H1 (cell line): Measurements from ENCODE around the gene NCF2. TPM values are rescaled to one million over a fixed set of nuclear protein-coding genes. Genes with fewer than 3 reads are reported as not detected.

ENCODE experiments used
- CTCF ChIA-PET: fragments of 300-600 bp; sonication (Branson Sonifier 250); formaldehyde crosslinking; loops from one replicate; lab custom pipeline; 2021; ENCODE audit not compliant: partially characterized antibody; lab: Charles Lee
- POLR2A ChIA-PET: fragments of 300-600 bp; sonication (Branson Sonifier 250); formaldehyde crosslinking; loops from one replicate; lab custom pipeline; 2021; ENCODE audit warnings: inconsistent platforms; ENCODE audit not compliant: partially characterized antibody; lab: Charles Lee
- DNase-seq, 2 experiments: peaks; one replicate each; pipeline versions ENCODE4 v3.0.0 to v3.0.0-alpha.2; 2010 to 2022; ENCODE audit warnings: low spot score in 2 of 2, low read depth in 1 of 2, mixed read lengths in 1 of 2
- FAIRE-seq: peaks from 2 replicates; lab custom pipeline; 2011; peaks lifted over from hg19 to GRCh38; lab: Jason Lieb, UNC
- H2AFZ ChIP-seq: 2 replicates; pipeline ENCODE4 v1.8.1; 2012; ENCODE audit warnings: low read length, inconsistent platforms
- H2AK5ac ChIP-seq: 2 replicates; pipeline ENCODE4 v1.6.1; 2013; ENCODE audit warnings: low read depth, low read length
- H2BK120ac ChIP-seq: replicated peaks from 2 replicates; pipeline ENCODE3; 2013; ENCODE audit warnings: low read depth, low read length, inconsistent platforms
- H2BK12ac ChIP-seq: 2 replicates; pipeline ENCODE4 v1.6.1; 2013; ENCODE audit warnings: low read depth, low read length
- H2BK15ac ChIP-seq: 2 replicates; pipeline ENCODE4 v1.6.1; 2013; ENCODE audit warnings: low read length
- H2BK20ac ChIP-seq: 2 replicates; pipeline ENCODE4 v1.6.1; 2013; ENCODE audit warnings: low read length
- H2BK5ac ChIP-seq: 2 replicates; pipeline ENCODE4 v1.6.1; 2013; ENCODE audit warnings: low read depth, low read length
- H3K14ac ChIP-seq: 2 replicates; pipeline ENCODE4 v1.6.1; 2013; ENCODE audit warnings: inconsistent platforms; ENCODE audit not compliant: insufficient read length
- H3K18ac ChIP-seq: 2 replicates; pipeline ENCODE4 v1.6.1; 2013; ENCODE audit warnings: low read length; ENCODE audit errors: extremely low read depth
- H3K23ac ChIP-seq: 2 replicates; pipeline ENCODE4 v1.6.1; 2013; ENCODE audit warnings: inconsistent platforms; ENCODE audit not compliant: insufficient read length
- H3K23me2 ChIP-seq: 2 replicates; pipeline ENCODE4 v1.6.1; 2013; ENCODE audit warnings: low read depth, low read length
- H3K27ac ChIP-seq: 2 replicates; pipeline ENCODE4 v1.6.1; 2011; ENCODE audit warnings: low read depth, low read length, inconsistent platforms
- H3K27me3 ChIP-seq, 4 experiments: replicated peaks in 1 of 4; 1 replicate in 1 of 4; 2 replicates in 3 of 4; pipeline versions ENCODE4 v1.6.1 to v1.8.1; 2011 to 2013; ENCODE audit warnings: low read length in 3 of 4, mild to moderate bottlenecking in 3 of 4, inconsistent platforms in 2 of 4, mixed read lengths in 2 of 4, moderate library complexity in 1 of 4; ENCODE audit not compliant: control insufficient read depth in 3 of 4, insufficient read depth in 3 of 4; ENCODE audit errors: extremely low read depth in 1 of 4
- H3K36me3 ChIP-seq, 4 experiments: 2 replicates each; pipeline versions ENCODE4 v1.6.1 to v1.8.1; 2011 to 2013; ENCODE audit warnings: mild to moderate bottlenecking in 4 of 4, low read length in 3 of 4, moderate library complexity in 2 of 4, control low read depth in 1 of 4, inconsistent platforms in 1 of 4; ENCODE audit not compliant: insufficient read depth in 4 of 4, control insufficient read depth in 2 of 4
- H3K4ac ChIP-seq: replicated peaks from 2 replicates; pipeline ENCODE3; 2013; ENCODE audit warnings: low read length, low read depth, mixed read lengths, inconsistent platforms; ENCODE audit not compliant: insufficient read length
- H3K4me1 ChIP-seq, 4 experiments: replicated peaks in 1 of 4; 1 replicate in 1 of 4; 2 replicates in 3 of 4; pipeline versions ENCODE4 v1.6.1 to v1.8.1; 2011 to 2013; ENCODE audit warnings: low read length in 3 of 4, inconsistent platforms in 2 of 4, mixed read lengths in 1 of 4; ENCODE audit not compliant: insufficient read depth in 4 of 4, control insufficient read depth in 3 of 4
- H3K4me2 ChIP-seq, 2 experiments: 2 replicates each; pipeline versions ENCODE4 v1.6.1 to v1.8.1; 2011 to 2013; ENCODE audit warnings: low read depth in 2 of 2, low read length in 2 of 2, control low read depth in 1 of 2, inconsistent platforms in 1 of 2, mild to moderate bottlenecking in 1 of 2; ENCODE audit not compliant: insufficient read depth in 1 of 2
- H3K4me3 ChIP-seq, 4 experiments: fragments of 200-600, 300-600 bp in 1 of 4; sonication (generic), shearing (Covaris generic), sonication (Bioruptor Twin) in 1 of 4; 2 replicates each; pipeline versions ENCODE4 v1.5.1 to v1.8.1; 2011 to 2016; ENCODE audit warnings: low read length in 4 of 4, low read depth in 3 of 4, control low read depth in 2 of 4, inconsistent platforms in 2 of 4, mild to moderate bottlenecking in 2 of 4, mixed read lengths in 1 of 4, moderate library complexity in 1 of 4; ENCODE audit not compliant: insufficient read depth in 2 of 4; ENCODE audit errors: extremely low read depth in 1 of 4
- H3K56ac ChIP-seq: replicated peaks from 2 replicates; pipeline ENCODE3; 2013; ENCODE audit warnings: low read depth, mild to moderate bottlenecking, mixed read lengths, low read length, inconsistent platforms; ENCODE audit not compliant: insufficient read length
- H3K79me1 ChIP-seq: 2 replicates; pipeline ENCODE4 v1.6.1; 2013; ENCODE audit warnings: low read depth, low read length, control low read depth
- H3K79me2 ChIP-seq, 2 experiments: 2 replicates each; pipeline versions ENCODE4 v1.6.1 to v1.8.1; 2012 to 2013; ENCODE audit warnings: low read length in 2 of 2, mild to moderate bottlenecking in 2 of 2, inconsistent platforms in 1 of 2; ENCODE audit not compliant: insufficient read depth in 2 of 2, control insufficient read depth in 1 of 2
- H3K9ac ChIP-seq, 4 experiments: replicated peaks in 1 of 4; 1 replicate in 1 of 4; 2 replicates in 3 of 4; pipeline versions ENCODE4 v1.6.1 to v1.8.1; 2011 to 2013; ENCODE audit warnings: low read depth in 3 of 4, low read length in 3 of 4, control low read depth in 2 of 4, mild to moderate bottlenecking in 2 of 4, moderate library complexity in 2 of 4, inconsistent platforms in 1 of 4; ENCODE audit errors: extremely low read depth in 1 of 4
- H3K9me3 ChIP-seq, 2 experiments: 2 replicates each; pipeline versions ENCODE4 v1.6.1 to v1.8.1; 2012 to 2013; ENCODE audit warnings: mild to moderate bottlenecking in 2 of 2, moderate library complexity in 2 of 2, control low read depth in 1 of 2, inconsistent platforms in 1 of 2, low read depth in 1 of 2, low read length in 1 of 2, mixed read lengths in 1 of 2; ENCODE audit not compliant: insufficient read depth in 2 of 2
- H4K20me1 ChIP-seq, 2 experiments: replicated peaks in 1 of 2; 2 replicates each; pipeline versions ENCODE3 to v1.8.1; 2011 to 2013; ENCODE audit warnings: inconsistent platforms in 2 of 2, low read length in 2 of 2, mild to moderate bottlenecking in 1 of 2; ENCODE audit not compliant: insufficient read depth in 2 of 2, control insufficient read depth in 1 of 2
- H4K5ac ChIP-seq: 2 replicates; pipeline ENCODE4 v1.6.1; 2013; ENCODE audit warnings: low read length, low read depth, mixed read lengths, inconsistent platforms; ENCODE audit not compliant: insufficient read length
- H4K8ac ChIP-seq: 2 replicates; pipeline ENCODE4 v1.8.0; 2013; ENCODE audit warnings: mild to moderate bottlenecking, moderate library complexity, low read length, inconsistent platforms; ENCODE audit not compliant: insufficient read depth; ENCODE audit errors: extremely low read depth
- H4K91ac ChIP-seq: replicated peaks from 2 replicates; pipeline ENCODE3; 2013; ENCODE audit warnings: low read length, mixed read lengths, inconsistent platforms; ENCODE audit not compliant: insufficient read length
- ATF3 ChIP-seq: IDR thresholded peaks from 2 replicates; pipeline ENCODE4 v1.6.1; 2011; ENCODE audit warnings: low read depth, mild to moderate bottlenecking, low read length; ENCODE audit not compliant: insufficient read depth
- BRCA1 ChIP-seq: IDR thresholded peaks from 2 replicates; pipeline ENCODE4 v1.6.1; 2012; ENCODE audit warnings: low read depth, low read length, improper control_type of control experiment
- CBX8 ChIP-seq: fragments of 300-800, 300-1000 bp; sonication (generic); IDR thresholded peaks from 2 replicates; pipeline ENCODE4 v1.7.1; 2016; ENCODE audit warnings: low read depth, low read length, borderline replicate concordance
- GTF2F1 ChIP-seq: IDR thresholded peaks from 2 replicates; pipeline ENCODE4 v1.6.1; 2012; ENCODE audit warnings: low read depth, low read length, improper control_type of control experiment, borderline replicate concordance
- MAFK ChIP-seq: IDR thresholded peaks from 2 replicates; pipeline ENCODE4 v1.6.1; 2012; ENCODE audit warnings: low read depth, mild to moderate bottlenecking, improper control_type of control experiment, low read length
- NRF1 ChIP-seq: IDR thresholded peaks from 2 replicates; pipeline ENCODE4 v1.6.1; 2011; ENCODE audit warnings: mild to moderate bottlenecking, low read depth, low read length, improper control_type of control experiment
- POLR2AphosphoS5 ChIP-seq: IDR thresholded peaks from 2 replicates; pipeline ENCODE4 v1.6.1; 2011; ENCODE audit warnings: low read depth, low read length
- POU5F1 ChIP-seq: IDR thresholded peaks from 2 replicates; pipeline ENCODE4 v1.6.1; 2011; ENCODE audit warnings: low read depth, mild to moderate bottlenecking, low read length, moderate library complexity
- SIN3A ChIP-seq, 2 experiments: IDR thresholded peaks in 1 of 2; conservative IDR thresholded peaks in 1 of 2; 2 replicates each; pipeline ENCODE4 v1.6.1; 2011 to 2012; ENCODE audit warnings: low read length in 2 of 2, improper control_type of control experiment in 1 of 2, low read depth in 1 of 2, mild to moderate bottlenecking in 1 of 2
- SIRT6 ChIP-seq: IDR thresholded peaks from one replicate; pipeline ENCODE4 v1.7.1; 2012; ENCODE audit warnings: low read length, inconsistent platforms
- SP1 ChIP-seq: IDR thresholded peaks from 2 replicates; pipeline ENCODE4 v1.6.1; 2011; ENCODE audit warnings: low read depth, low read length
- SP2 ChIP-seq: IDR thresholded peaks from 2 replicates; pipeline ENCODE4 v1.6.1; 2012; ENCODE audit warnings: mild to moderate bottlenecking, low read length, inconsistent platforms
- TCF12 ChIP-seq: IDR thresholded peaks from 2 replicates; pipeline ENCODE4 v1.6.1; 2011; ENCODE audit warnings: low read depth, mild to moderate bottlenecking, low read length
- TEAD4 ChIP-seq: IDR thresholded peaks from 2 replicates; pipeline ENCODE4 v1.6.1; 2012; ENCODE audit warnings: low read depth, low read length, inconsistent platforms, mixed read lengths
- WGBS, 2 experiments: shearing (Covaris generic) in 1 of 2; methylation state at CpG; one replicate each; pipeline versions ENCODE4 v1.1.6 to v1.1.7; 2013 to 2015; ENCODE audit warnings: low lambda C conversion rate in 2 of 2, mixed read lengths in 2 of 2, inconsistent platforms in 1 of 2, low coverage in 1 of 2, missing lambda C conversion rate in 1 of 2; ENCODE audit not compliant: insufficient replicate concordance in 2 of 2, insufficient coverage in 1 of 2, insufficient read length in 1 of 2; ENCODE audit errors: extremely low coverage in 1 of 2, missing lambda C conversion rate in 1 of 2; 5-methylcytosine and 5-hydroxymethylcytosine counted together
- polyA plus RNA-seq, 7 experiments: library from polyadenylated mRNA; depleted of rRNA in 3 of 7; stranded (reverse) in 5 of 7; unstranded in 2 of 7; fragments of >200 nt in 5 of 7; fragments of 200-250 nt in 2 of 7; gene quantifications; 1 replicate in 5 of 7; 2 replicates in 1 of 7; 4 replicates in 1 of 7; pipeline versions ENCODE4 v1.2.1 to v1.2.3, GENCODE V29; 2011 to 2013; ENCODE audit warnings: missing spikeins in 2 of 7, mixed read lengths in 2 of 7
- total RNA-seq: library from RNA; stranded (reverse); fragmentation: NEBNext Ultra II Directional; extraction: Animal tissue kit (Norgen Biotek cat#: 25700); gene quantifications from 2 replicates; pipeline ENCODE4 v1.2.1, GENCODE V29; 2021

Gene NCF2
- total and polyA plus RNA-seq, 2 of the 8 experiments (the other 6 are each of a cell fraction or from before 2014, with no cell fraction given), result not detected

- ChIA-PET POLR2A (interaction anchor here (1.0 kb wide), 1 partner anchor 10 kb away, joined by 3 read pairs; no protein-coding TSS in a partner anchor), CTCF (interaction anchor here (0.5 to 1.3 kb wide), 9 partner anchors 10 to 332 kb away, joined by 3 to 7 read pairs (median 3); no protein-coding TSS in a partner anchor)
- no peak for DNase-seq
- Histone ChIP-seq H3K23ac (no peak overlapping the region), H3K79me2 (no peaks in the 10 kb centered on the region), H3K18ac (no peak overlapping the region), H4K5ac (no peak overlapping the region), H2BK120ac (no peak overlapping the region), H2BK20ac (no peak overlapping the region), H4K20me1 (no peaks in the 10 kb centered on the region), H3K27me3 (no peaks in the 10 kb centered on the region), H3K79me1 (no peaks in the 10 kb centered on the region), H2BK15ac (no peak overlapping the region), H3K9ac (no peak overlapping the region), H3K9me3 (no peaks in the 10 kb centered on the region), H4K8ac (no peak overlapping the region), H3K36me3 (no peaks in the 10 kb centered on the region), H3K4me1 (no peaks in the 10 kb centered on the region), H3K4me3 (no peak overlapping the region), H2AK5ac (no peak overlapping the region), H3K14ac (no peak overlapping the region), H3K4ac (no peak overlapping the region), H2BK5ac (no peak overlapping the region), H2AFZ (no peak overlapping the region), H3K23me2 (no peaks in the 10 kb centered on the region), H3K27ac (no peak overlapping the region), H2BK12ac (no peak overlapping the region), H3K4me2 (no peak overlapping the region), H3K56ac (no peak overlapping the region), H4K91ac (no peak overlapping the region)
- WGBS, 2 experiments, result 88% methylated on average over 3 of the region's 3 CpGs; no CpG with 5 or more reads in 1 of the 2 experiments
- no peak for FAIRE-seq
- TF ChIP-seq SIRT6 (no peak), SIN3A (conservative IDR thresholded peaks at IDR 0.05 in 1 of 2, IDR thresholded peaks at IDR 0.05 in 1 of 2; ENCODE audit: low read depth in 1 of 2, low read length in 2 of 2) (no peak), CBX8 (no peak), BRCA1 (no peak), NRF1 (no peak), SP2 (no peak), POU5F1 (no peak), GTF2F1 (no peak), ATF3 (no peak), TCF12 (no peak), POLR2AphosphoS5 (no peak), MAFK (no peak), TEAD4 (no peak), SP1 (no peak)
Observed at GRCh38 chr1:183609759-183610452, 19.6 kb upstream of the NCF2 start.
